HG02885 (cell line): Measurements from ENCODE around the gene MMP17.

Source experiments
- ATAC-seq: cut with Tn5 transposase; IDR thresholded peaks from one replicate; pipeline ENCODE4 v1.9.1; 2021; ENCODE audit warnings: mild to moderate bottlenecking; ENCODE audit not compliant: unreplicated experiment, poor library complexity

Gene MMP17

DNA sequence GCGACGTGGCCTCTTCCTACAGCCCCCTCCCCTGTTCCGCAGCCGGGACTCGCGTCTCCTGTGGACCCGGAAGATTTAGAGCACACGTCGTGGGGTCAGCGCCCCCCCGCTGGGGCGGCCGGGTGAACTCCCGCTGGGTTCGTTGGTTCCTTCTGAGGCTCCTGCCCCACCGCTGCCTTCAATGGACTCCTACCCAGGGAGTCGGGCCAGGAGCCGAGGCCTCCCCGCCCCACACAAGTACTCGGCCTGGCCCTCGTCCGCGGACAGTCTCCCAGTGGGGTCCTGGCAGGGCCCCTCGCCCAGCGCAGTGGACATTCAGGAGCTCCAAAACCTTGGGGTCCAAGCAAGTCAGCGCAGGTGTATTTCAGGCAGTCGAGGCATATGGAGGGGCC lies 1.2 kb downstream of the MMP17 start:
- ATAC-seq: no peak

DNA sequence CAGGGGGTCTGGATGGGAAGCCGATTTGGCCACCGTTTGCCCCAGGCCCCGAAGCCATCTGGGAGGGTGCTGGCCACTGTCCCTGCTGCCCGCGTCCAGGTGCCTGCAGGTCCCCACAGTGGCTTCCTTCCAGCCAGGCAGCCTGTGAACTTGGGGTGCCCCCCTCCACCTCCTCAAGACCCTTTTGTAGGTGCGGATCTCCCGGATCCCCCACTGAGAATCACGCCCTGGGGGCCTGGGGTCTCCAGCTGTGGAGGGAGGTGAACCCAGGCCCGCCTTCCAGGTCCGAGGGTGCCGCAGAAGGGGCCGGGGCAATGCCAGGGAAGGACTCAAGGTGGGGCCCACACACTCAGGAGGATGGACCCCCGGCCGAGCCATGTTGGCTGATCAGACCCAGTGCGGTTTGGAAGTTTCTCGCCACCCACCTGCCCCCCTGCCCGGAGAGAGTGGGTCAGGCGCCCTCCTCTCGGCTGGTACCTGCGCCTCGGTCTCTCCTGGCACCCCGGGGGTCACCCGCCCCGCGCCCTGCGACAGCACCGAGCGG lies 1.7 kb downstream of the MMP17 start:
- no peak for ATAC-seq

DNA sequence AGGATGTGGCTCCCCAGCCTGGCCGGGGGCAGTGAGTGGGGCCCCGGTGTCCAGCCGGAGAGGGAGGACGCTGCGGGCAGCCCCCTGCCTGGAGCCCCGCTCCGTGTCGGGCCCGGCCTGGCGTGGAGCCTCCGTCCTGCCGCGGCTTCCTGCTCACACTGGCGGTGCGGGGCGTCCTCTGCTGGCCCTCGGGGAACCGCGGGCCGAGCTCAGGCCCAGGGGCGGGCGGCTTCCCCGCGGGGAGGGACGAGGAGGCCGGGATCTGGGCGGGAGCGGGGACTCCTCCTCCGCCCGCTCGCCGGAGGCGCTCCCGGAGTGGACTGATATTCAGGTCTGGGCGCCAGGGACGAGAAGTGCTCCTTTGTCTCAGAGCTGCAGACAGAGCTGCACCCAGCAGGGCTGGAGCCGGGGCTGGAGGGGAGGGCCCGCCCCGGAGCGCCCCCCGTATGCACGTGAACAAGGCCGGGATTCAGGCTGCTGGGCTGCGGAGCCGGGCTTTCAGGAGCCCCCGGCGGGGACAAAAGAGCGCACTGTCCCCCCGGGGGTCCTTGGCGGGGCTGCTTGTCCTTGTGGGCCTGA lies 2.2 kb downstream of the MMP17 start:
- ATAC-seq: no peak

DNA sequence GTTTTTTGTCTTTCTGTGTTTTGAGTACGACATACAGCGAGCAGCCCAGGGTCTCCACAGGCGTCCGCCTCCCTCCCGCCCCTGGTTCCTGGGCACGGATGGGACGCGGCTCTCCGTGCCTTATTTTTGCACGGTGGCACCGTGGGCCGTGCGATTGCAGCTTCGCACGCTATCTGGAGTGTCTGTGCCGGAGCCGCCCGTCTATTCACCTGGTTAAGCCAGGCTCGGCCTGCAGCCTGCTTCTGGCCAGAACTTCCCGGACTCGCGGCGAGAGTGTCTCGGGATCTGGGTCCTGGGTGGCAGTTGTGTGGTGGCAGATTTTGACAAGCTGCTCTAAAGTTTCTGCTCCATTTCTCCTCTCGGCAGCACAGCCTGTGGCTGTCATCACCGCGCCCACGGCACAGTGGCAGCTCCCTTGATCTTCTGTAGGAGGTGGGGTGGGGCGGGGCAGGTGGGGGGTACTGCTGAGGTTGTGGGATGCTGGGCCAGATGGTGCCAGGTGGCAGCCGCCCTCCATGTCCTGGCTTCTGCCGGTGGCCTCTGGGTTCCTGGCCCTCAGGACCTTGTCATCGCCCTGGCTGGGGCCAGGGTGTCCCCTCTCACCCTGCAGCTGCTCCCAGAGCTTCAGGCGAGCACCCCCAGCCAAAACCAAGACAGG lies 2.9 kb downstream of the MMP17 start:
- ATAC-seq: no peak

DNA sequence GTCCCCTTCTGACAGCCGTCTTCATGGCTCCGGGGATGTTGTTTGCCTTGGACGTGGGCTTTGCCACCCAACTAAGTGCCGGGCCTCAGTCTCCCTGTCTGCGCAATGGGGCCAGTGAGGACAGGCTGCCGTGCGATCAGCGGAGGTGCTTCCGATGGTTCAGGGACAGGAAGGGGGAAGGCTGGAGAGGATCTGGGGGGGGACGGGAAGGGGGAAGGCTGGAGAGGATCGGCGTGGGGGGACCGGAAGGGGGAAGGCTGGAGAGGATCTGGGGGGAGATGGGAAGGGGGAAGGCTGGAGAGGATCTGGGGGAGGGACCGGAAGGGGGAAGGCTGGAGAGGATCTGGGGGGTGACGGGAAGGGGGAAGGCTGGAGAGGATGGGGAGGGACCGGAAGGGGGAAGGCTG lies 3.4 kb downstream of the MMP17 start:
- ATAC-seq: no peak

DNA sequence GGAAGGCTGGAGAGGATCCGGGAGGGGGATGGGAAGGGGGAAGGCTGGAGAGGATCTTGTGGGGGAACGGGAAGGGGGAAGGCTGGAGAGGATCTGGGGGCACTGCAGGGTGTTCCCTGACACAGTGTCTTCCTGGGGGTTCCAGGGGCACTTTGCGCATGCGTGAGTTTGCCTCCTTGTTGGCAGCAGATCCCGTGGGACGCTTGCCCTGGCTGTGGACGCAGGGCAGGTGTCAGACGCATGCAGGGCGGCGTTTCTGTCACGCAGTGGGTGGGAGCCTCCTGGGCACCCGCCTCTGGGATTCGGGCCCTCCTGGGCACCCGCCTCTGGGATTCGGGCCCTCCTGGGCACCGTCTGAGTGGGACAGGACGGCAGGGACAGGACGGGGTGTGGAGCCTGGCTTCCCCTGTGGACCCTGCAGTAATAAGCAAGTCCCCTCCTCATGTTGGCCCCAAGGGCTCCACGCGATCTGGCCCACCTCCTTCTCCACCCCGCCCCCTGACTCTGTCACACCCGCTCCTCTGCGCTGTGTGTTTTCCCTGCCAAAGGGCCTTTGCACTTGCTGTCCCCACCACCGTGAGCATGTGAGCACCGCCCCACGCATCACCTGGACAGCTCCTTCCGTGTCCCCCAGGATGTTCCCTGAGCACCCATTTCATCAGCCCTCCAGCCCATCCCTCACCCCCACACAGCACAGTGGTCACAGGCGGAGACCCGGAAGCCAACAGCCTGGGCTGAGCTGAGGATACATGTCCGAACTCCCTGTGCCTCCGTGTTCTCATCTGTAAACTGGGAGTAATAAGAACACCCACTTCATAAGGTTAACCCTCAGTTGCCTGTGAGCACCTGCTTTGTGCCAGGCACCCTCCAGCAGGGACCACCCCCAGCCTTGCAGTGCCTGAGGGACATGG lies 4.4 kb downstream of the MMP17 start:
- no peak for ATAC-seq

DNA sequence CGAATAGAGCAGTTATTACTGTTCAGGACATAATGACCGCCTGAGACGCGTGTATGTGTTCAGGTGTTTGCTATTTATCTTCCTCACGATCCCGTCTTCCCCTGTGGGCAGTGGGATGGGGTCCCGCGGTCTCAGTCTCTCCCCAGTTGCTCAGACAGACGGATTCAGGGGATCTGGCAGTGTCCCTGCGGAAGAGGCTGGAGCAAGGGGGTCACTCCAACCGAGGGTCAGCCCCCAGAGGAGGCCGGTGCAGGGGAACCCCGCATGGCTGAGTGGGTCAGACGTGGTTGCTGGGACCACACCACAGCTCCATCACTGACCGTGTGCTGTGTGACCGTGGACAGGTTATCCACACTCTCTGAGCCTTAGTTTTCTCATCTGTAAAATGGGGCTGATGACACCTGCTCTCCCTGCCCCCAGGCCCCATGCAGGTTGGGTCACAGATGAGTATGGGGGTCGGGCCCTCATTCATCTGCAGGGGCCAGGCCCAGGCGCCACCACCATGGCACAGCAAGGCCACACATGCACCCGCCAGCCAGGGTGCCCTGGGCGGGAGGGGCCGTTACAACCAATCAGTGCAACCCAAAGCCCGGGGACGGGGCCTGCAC lies 5.2 kb downstream of the MMP17 start:
- ATAC-seq: no peak

DNA sequence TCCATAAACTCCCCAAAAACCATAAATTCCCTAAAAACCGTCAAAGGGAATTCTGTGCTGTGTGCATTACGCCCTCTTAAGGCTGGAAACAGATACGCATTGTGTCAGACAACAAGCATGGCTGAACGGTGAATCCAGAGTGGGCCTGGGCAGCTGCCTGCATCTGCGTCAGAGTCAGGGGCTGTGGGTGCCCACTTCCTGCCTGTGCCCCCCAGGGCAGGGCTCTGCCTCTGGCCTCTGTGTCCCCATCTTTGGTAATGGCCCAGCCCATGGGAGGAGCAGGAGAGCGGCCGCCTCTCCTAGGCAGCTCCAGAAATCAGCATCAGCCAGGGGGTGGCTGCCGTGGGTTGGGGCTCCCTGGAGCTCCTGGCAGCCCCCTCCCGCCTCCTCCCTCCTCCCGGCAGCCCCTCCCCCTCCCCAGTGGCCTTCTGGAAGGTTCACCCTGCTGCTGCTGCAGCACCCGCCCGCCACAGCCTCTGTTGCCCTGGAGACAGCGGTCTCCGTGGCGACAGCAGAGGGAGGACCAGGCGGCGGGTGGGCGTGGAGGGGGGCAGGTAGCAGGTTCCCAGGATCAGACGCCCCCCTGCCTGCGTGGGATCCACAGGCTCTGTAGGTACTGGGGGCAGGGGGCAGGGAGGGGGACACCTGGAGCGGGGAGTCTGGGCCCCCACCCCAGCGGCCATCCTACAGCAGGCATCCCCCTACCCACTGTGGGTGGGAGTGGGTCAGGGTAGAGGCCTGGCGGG lies 5.9 kb downstream of the MMP17 start:
- ATAC-seq: no peak

DNA sequence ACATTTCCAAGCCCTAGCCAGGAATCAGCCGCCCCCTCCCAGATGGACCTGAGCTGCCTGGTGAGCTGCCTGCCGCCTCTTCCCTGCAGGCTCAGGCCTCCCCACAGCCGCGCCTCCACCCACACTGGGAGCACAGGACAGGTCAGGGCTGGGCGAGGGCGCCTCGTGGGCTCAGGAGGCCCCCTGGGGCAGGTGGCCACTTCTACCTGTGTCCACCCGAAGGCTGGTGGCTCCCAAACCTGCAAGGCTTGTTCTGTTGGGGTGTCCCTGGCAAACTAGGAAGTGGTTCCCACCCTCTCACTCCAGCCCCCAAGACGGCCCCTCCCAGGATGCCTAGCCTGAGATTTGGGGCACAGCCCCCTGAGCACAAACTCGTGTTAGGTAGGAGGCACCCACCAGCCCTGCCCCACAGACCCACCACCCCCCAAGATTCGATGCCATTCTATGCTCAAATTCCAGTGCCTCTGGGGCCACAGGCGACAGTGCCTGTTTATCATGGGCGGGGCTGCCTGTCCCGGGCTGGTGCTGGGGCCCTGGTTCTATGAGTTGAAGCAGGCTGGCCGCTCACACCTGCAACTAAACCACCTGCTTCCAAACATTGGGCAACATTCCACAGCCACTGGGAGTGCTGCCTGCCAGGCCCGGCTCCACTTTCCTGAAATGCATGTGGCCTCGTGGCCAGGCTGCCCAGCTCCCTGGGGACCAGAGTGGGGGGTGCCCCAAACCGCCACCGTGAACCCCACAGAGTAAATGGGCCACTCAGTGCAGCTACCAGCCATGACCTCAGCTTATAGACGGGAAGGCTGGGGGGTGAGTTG lies 6.8 kb downstream of the MMP17 start:
- no peak for ATAC-seq

DNA sequence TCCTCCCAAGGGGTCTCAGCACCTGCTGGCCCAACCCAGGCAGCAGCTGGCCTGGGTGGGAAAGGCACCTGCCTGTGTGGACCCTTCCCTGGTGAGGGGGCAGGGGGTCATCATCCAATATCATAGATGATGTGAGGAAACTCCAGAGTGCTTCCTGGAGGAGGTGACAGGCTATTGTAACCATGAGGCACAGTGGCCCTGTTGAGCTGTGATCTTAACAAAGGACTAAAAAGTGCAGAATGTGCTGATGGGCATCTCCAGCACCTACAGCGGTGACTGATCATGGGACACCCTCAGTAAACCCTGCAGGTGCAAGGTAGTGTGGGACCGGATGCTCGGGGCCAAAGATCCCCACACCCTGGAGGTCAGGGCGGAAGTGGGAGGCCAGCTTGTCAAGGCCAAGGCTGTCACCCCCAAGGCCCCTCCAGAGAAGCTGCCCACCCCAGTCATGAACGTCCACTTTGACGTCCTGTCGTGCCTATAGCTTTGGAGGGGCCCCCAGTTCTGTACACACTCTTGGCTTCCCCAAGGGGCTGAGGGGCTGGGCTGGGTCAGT lies 7.5 kb downstream of the MMP17 start:
- ATAC-seq: no peak

DNA sequence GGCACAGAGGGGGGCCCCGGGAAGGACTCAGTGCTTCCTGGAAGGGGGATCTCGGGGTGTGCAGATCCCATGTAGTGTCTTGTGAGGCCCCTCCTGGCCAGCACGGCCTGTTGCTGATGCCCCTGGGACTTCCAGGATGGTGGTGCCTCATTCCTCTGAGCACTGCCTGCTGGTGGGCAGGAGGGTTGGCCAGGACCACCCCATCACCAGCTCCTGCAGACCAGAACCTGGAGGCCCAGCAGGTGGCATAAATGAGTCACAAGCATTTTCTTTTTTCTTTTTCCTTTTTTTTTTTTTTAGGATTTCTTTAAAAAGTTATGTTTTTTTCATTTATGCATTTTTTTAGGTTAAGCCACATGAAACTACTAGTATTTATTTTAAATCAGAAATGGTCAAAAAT lies 8.0 kb downstream of the MMP17 start:
- ATAC-seq: no peak

DNA sequence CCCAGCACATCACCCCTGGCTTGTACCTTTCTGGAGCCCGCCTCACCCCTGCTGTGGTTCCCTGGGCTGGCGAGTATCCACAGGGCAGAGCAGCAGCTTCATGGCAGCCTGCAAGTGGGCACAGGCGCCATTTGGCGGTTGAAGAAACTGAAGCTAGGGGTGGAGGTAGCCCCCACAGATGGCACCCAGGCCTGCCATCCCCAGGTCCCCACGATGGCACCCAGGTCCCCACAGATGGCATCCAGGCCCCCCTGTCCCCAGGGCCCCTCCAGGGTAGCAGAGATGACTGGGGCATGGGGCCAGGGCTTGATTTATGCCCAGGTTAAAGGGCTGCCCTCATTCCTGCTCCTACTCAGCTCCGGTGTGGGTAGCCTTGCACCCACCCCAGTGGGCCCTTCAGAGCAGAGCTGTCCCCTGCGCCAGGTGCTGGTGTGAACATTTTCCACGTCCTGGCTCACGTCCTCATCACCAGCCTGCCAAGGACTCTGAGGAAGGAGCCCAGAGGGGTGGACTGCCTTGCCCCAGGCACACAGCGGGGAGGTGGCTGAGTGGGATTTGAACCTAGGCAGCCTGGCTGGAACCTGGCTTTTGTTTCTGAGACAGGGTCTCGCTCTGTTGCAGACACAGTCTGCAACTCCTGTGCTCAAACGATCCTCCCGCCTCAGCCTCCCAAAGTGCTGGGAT lies 8.7 kb downstream of the MMP17 start:
- no peak for ATAC-seq

DNA sequence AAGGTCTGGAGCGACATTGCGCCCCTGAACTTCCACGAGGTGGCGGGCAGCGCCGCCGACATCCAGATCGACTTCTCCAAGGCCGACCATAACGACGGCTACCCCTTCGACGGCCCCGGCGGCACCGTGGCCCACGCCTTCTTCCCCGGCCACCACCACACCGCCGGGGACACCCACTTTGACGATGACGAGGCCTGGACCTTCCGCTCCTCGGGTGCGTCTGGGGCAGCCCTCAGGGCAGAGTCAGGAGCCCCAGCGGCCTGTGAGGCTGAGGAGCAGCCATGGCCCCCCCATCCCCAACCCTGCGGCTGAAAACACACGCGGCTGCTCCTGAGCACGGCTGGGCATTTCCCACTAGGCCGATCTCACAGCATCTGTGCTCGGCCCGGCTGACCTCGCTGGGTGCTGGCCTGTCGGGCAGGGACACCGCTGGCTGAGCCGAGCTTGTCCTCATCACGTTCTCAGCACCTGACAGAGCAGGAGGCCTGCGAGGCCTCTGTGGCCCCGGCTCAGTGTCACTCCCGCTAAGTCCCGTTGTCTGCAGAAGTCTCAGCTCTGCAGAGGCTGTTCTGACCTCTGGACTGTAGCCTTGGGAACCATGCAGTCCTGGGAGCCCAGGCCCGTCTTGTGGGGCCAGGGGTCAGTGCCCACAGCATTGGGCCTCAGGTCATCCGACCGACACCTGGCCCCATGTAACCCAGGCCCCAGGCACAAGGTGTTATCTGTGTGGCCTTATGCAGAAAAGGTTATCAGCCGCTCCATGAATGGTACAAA lies 12.6 kb downstream of the MMP17 start:
- ATAC-seq: no peak

DNA sequence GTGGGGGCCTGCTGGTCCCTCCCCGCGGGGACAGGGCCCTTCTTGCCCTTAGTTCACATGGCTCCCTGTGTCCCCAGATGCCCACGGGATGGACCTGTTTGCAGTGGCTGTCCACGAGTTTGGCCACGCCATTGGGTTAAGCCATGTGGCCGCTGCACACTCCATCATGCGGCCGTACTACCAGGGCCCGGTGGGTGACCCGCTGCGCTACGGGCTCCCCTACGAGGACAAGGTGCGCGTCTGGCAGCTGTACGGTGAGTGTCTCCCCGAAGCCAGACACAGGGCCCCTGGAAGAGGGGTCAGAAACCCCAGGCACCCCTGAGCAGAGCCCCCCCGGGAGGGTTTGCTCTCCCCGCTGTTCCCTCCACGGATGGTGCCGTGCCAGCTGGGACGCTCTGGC lies 13.4 kb downstream of the MMP17 start:
- no peak for ATAC-seq

DNA sequence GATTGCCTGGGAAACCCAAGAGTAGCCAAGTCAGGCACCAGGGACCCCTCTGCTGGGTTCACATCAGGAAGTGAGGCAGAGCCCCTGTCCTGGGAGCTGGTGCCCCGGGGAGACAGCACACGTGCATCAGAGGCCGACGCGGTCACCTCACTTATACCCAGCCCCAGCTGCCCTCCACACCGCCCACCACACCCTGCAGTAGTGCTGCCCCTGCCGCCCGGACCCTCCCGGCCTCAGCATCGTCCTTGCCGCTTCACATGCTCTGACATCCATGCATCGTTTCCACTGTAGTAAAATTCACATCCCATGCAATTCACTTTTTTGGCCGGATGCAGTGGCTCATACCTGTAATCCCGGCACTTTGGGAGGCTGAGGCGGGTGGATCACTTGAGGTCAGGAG lies 14.0 kb downstream of the MMP17 start:
- ATAC-seq: no peak

DNA sequence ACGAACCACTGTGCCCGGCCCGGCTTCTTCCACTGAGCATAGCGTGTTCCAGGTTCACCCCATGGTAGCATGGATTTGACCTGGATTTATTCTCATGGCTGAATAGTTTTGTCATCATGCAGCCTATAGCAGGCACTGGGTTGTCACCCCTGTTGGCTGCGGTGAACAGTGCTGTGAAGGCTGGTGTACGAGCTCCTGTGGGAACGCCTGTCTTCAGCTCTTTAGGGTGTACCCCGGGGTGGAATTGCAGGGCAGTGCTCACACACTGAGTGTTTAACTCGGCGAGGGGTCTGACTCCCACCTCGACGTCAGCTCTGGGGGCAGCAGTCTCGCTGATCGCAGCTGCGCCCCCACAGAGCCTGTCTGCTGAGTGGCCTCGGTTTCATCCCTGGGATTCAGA lies 15.3 kb downstream of the MMP17 start:
- no peak for ATAC-seq

DNA sequence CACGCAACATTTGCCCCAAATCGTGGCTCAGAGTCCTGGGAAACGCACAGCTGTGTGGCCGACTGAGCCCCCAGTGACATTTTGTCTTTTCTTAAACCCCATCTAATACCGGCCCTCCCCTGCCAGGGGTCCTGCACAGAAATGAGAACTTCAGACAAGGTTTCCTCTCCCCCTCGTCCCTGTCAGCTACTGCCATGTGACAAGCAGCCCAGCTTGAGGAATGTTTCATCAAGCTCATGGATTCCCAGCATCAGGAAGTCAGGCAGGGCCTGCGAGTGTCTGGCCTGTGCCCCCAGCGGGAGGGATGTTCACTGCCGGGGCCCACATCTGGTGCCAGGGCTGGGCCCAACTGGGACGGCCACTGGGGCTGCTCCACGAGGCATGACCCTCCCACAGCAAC lies 15.9 kb downstream of the MMP17 start:
- ATAC-seq: no peak

DNA sequence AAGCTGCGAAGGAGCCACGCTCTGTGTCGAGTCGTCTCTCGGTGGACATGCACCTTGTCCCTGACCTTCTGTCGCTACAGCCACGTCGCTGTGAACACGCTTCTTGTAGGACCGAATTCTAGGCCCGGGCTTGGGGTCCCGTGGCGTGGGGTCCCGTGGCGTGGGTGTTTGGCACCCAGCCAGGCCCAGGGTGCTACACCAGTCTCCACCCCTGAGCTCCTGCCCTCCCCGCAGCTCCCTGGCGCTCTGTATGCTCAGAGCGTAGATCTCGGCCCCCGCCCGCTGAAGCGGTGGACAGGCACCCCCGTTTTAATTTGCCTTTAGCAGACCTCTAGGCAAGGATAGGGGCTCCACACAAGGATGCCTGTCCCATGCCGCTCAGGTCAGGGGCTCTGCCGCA lies 16.5 kb downstream of the MMP17 start:
- ATAC-seq: no peak
